H7 (cell line): ENCODE measurements around the gene CLEC16A. TPM values are rescaled to one million over a fixed set of nuclear protein-coding genes. Genes with fewer than 3 reads are reported as not detected.

Experiments
- DNase-seq: peaks from one replicate; pipeline ENCODE4 v3.0.0; 2012
- H3K27me3 ChIP-seq: 2 replicates; pipeline ENCODE4 v1.6.0; 2011; ENCODE audit warnings: mild to moderate bottlenecking, low read length; ENCODE audit not compliant: control insufficient read depth, insufficient read depth
- H3K36me3 ChIP-seq: replicated peaks from 2 replicates; pipeline ENCODE4 v1.5.1; 2011; ENCODE audit warnings: low read length; ENCODE audit not compliant: control insufficient read depth, insufficient read depth
- H3K4me3 ChIP-seq: 2 replicates; pipeline ENCODE4 v1.5.1; 2011; ENCODE audit warnings: low read depth, mild to moderate bottlenecking, control low read depth, low read length, moderate library complexity; ENCODE audit not compliant: insufficient read depth
- total RNA-seq: library from RNA; depleted of rRNA; stranded (reverse); fragments of >200 nt; shearing (Covaris generic); gene quantifications from 2 replicates; pipeline ENCODE4 v1.2.3, GENCODE V29; 2014

The CLEC16A gene
- total RNA-seq, 1 experiment from 2014 or later: 12.0 TPM

DNA sequence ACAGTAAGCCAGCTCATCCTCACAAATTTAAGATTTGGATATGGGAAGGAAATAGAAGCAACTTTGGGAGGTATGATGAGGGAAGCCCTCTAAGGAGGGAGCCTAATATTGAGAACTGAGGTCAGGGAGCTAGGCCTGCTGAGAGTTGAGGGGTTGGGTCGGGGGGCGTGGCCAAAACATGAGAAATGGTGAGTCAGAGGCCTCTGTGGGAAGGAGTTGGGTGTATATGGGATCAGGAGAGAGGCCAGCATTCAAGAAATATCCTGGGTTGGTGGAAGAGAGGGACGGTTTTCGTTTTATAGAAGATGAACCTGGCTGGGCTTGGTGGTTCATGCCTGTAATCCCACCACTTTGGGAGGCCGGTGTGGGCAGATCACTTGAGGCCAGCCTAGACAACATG, 48.4 kb downstream of the CLEC16A start:
- H3K4me3 ChIP-seq: no peak overlapping the region
- H3K36me3 ChIP-seq: no peaks in the 10 kb centered on the region; the same call in 1 of the 2 replicates
- H3K27me3 ChIP-seq: no peaks in the 10 kb centered on the region
- DNase-seq: peak; percentile 66

DNA sequence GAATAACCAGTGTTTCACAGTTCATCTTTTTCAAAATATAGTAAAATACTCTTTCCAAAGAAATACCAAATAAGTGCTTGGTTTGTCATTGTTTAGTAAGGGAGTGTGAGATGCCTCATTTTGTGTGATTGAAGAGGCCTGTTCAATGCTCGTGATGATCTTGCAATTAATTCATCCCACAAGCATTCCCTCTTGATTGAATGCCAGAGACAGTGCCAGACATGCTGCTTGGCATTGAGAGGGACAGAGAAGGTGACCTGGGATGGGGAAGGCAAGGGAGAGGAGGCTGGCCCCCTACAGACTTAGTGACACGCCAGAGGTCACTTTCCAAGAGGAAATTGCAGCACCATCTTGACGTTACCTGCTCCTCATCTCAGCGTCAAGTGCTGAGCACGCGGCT, 49.3 kb downstream of the CLEC16A start:
- Histone ChIP-seq H3K36me3 (no peaks in the 10 kb centered on the region; the same call in 1 of the 2 replicates), H3K27me3 (no peaks in the 10 kb centered on the region), H3K4me3 (no peak overlapping the region)
- no peak for DNase-seq

- no peak for DNase-seq
Measured at GRCh38 chr16:10994571-10994970, 50.2 kb downstream of the CLEC16A start.

GRCh38 chr16:10995565-10995964, 51.2 kb downstream of the CLEC16A start:
- no peak overlapping the region for H3K4me3 ChIP-seq
- no peak for DNase-seq
- H3K36me3 ChIP-seq: no peaks in the 10 kb centered on the region

More at GRCh38 chr16:10994571-10994970, 50.2 kb downstream of the CLEC16A start:
- Histone ChIP-seq H3K4me3 (no peak overlapping the region), H3K36me3 (no peaks in the 10 kb centered on the region; the same call in 1 of the 2 replicates), H3K27me3 (no peaks in the 10 kb centered on the region)

DNA sequence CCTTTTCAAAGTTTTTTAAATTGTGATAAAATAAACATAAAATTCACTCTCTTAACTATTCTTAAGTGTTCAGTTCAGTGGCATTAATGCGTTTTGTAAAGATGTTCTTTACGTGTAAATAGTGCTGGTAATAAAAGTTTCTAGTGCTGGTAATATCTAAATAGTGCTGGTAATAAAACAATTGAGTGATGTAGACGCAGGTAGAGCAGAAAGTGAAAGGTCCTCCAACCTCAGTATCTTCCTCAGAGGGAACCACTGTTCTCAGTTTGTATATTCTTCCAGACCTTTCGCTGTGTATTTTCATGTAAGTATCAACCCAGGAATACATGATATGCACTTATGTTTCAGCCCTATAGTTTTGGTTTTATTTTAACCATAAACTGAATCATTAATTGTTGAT, 53.1 kb downstream of the CLEC16A start:
- Histone ChIP-seq H3K27me3 (no peaks in the 10 kb centered on the region), H3K36me3 (no peaks in the 10 kb centered on the region), H3K4me3 (no peak overlapping the region)
- DNase-seq: no peak

More at GRCh38 chr16:10995565-10995964, 51.2 kb downstream of the CLEC16A start:
- no peaks in the 10 kb centered on the region for H3K27me3 ChIP-seq

- Histone ChIP-seq H3K36me3 (no peaks in the 10 kb centered on the region; the same call in 1 of the 2 replicates), H3K4me3 (no peak overlapping the region), H3K27me3 (no peaks in the 10 kb centered on the region)
- no peak for DNase-seq
Measured at GRCh38 chr16:10999300-10999699, 54.9 kb downstream of the CLEC16A start.

GRCh38 chr16:11001611-11002010, 57.2 kb downstream of the CLEC16A start:
- no peaks in the 10 kb centered on the region; the same call in 1 of the 2 replicates for H3K36me3 ChIP-seq
- no peaks in the 10 kb centered on the region for H3K27me3 ChIP-seq
- no peak for DNase-seq
- H3K4me3 ChIP-seq: no peak overlapping the region

- no peak for DNase-seq
- Histone ChIP-seq H3K4me3 (no peak overlapping the region), H3K27me3 (no peaks in the 10 kb centered on the region)
Measured at GRCh38 chr16:11003141-11003540, 58.8 kb downstream of the CLEC16A start.

DNA sequence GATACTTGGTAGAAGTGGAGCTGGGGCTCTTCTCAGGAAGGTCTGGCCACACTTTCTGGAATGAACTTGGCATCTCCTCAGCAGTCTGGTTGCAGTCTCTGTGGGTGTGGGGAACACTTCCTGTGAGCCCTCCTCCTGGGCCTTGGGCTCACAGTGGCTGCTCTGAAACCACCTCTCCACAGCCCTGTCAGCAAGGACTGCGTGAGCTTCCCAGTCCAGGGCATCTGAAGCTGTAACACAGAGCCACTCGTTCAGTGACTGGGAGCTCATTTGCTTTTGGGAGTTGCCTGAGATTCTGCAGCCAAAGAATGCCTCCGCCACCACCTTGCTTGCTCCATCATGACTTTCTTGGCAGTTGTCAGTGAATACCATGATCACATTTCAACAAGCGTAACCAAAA, 60.0 kb downstream of the CLEC16A start:
- H3K36me3 ChIP-seq: no peaks in the 10 kb centered on the region; the same call in 1 of the 2 replicates
- no peak overlapping the region for H3K4me3 ChIP-seq
- no peak for DNase-seq
- H3K27me3 ChIP-seq: no peaks in the 10 kb centered on the region

More at GRCh38 chr16:11003141-11003540, 58.8 kb downstream of the CLEC16A start:
- no peaks in the 10 kb centered on the region; the same call in 1 of the 2 replicates for H3K36me3 ChIP-seq

- no peak for DNase-seq
- no peaks in the 10 kb centered on the region for H3K27me3 ChIP-seq
- H3K36me3 ChIP-seq: no peaks in the 10 kb centered on the region; the same call in 1 of the 2 replicates
- H3K4me3 ChIP-seq: no peak overlapping the region
Measured at GRCh38 chr16:11004973-11005610, 60.7 kb downstream of the CLEC16A start.

DNA sequence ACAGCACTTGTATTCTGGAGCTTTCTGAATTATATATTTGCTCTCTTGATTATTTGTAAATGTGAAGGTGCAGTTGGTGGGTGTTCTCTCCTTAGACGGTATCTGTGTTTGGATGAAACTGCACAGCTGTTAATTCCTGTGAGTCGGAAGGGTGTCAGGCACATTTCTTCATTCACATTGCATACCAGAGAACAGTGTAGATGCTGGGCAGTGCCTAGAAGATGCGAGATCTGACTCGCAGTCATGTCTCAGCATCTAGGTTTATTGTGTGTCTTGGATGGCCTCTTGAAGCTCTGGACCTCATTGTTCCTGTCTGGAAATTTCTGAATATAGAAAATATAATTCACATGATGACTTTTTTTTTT, 61.2 kb downstream of the CLEC16A start:
- no peaks in the 10 kb centered on the region for H3K27me3 ChIP-seq
- no peaks in the 10 kb centered on the region; the same call in 1 of the 2 replicates for H3K36me3 ChIP-seq
- no peak overlapping the region for H3K4me3 ChIP-seq
- no peak for DNase-seq

- DNase-seq: no peak
- H3K4me3 ChIP-seq: no peak overlapping the region
- no peaks in the 10 kb centered on the region; the same call in 1 of the 2 replicates for H3K36me3 ChIP-seq
- no peaks in the 10 kb centered on the region for H3K27me3 ChIP-seq
Measured at GRCh38 chr16:11006656-11007055, 62.3 kb downstream of the CLEC16A start.

DNA sequence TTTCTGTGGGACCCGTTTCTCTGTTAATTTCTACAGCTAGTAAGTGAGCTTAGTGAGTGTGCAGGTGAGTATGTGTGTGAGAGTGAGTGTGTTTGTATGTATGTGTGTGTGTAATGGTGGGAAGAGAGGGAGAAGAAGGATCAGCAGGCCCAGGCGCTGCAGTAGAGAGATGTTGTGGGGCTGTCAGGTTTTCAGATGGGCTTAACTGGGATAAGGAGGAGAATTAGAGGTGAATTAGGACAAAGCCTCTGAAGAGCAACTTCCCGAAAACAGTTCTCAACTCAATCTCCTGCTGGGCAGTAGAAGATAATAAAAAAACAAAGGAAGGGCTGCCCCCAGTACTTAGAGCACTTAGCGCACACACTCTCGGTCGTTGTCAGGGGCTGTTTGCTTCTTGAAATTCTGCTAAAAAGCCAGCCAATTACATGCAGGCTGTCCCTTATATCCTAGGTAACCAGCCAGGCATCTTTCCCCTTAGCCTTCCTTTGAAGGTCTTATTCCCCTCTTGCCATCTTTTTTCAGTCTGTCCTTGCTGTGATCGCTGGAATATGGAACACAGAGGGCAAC, 63.4 kb downstream of the CLEC16A start:
- H3K36me3 ChIP-seq: no peaks in the 10 kb centered on the region; the same call in 1 of the 2 replicates
- no peaks in the 10 kb centered on the region for H3K27me3 ChIP-seq
- no peak overlapping the region for H3K4me3 ChIP-seq
- no peak for DNase-seq

DNA sequence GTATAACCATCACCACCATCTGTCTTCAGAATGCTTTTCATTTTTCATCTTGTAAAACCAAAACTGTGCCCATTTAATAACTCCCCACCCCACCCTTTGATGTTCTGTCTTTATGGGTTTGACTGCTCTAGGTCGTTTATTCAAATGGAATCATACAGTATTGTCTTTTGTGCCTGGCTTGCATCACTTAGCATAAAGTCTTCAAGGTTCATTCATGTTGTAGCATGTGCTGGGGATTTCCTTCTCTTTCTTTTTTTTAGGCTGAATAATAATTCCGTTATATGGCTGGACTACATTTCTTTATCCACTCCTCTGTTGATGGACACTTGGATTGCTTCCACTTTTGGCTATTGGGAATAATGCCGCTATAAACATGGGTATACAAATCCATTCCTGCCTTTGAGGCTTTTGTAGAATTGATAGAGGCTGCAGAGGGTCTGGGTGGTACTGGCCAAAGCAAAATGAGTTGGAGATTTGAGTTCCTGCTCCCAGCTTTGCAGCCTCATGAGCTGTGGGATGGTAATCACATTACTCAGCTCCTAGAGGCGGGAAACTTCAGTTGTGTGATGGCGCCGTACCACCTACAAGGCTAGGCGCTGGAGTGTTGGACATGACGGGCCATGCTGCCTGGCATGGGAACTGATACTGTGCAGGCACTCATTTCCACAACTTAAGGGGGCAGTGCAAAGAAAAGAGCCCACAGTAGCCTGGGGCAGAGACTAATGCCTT, 64.8 kb downstream of the CLEC16A start:
- no peaks in the 10 kb centered on the region for H3K27me3 ChIP-seq
- no peak overlapping the region for H3K4me3 ChIP-seq
- H3K36me3 ChIP-seq: no peaks in the 10 kb centered on the region
- DNase-seq: no peak
